H9 (cell line): Measurements from ENCODE around the gene SNAP47. TPM values are rescaled to one million over a fixed set of nuclear protein-coding genes. Genes with fewer than 3 reads are reported as not detected.
A peak's percentile ranks its signal among the peaks of the same experiment; 100 is the strongest.

Experiments
- DNase-seq: peaks from one replicate; pipeline ENCODE4 v3.0.0-alpha.2; 2017
- H2AFZ ChIP-seq: one replicate; pipeline ENCODE4 v1.6.1; 2013; ENCODE audit warnings: mild to moderate bottlenecking, low read length, control low read depth, moderate library complexity
- H2AK5ac ChIP-seq: 2 replicates; pipeline ENCODE4 v1.6.1; 2013; ENCODE audit warnings: low read length, control low read depth, mixed read lengths; ENCODE audit not compliant: insufficient read length
- H2BK120ac ChIP-seq: one replicate; pipeline ENCODE4 v1.6.1; 2013; ENCODE audit warnings: low read depth, mild to moderate bottlenecking, low read length, control low read depth, inconsistent platforms; ENCODE audit not compliant: poor library complexity, severe bottlenecking
- H2BK12ac ChIP-seq: 2 replicates; pipeline ENCODE4 v1.6.1; 2013; ENCODE audit warnings: low read length, control low read depth, mixed read lengths, low read depth; ENCODE audit not compliant: insufficient read length
- H2BK15ac ChIP-seq: 2 replicates; pipeline ENCODE4 v1.6.1; 2013; ENCODE audit warnings: low read depth, low read length, control low read depth
- H2BK20ac ChIP-seq: one replicate; pipeline ENCODE4 v1.6.1; 2013; ENCODE audit warnings: low read depth, mild to moderate bottlenecking, low read length, control low read depth, inconsistent platforms; ENCODE audit not compliant: poor library complexity, severe bottlenecking
- H2BK5ac ChIP-seq: 2 replicates; pipeline ENCODE4 v1.6.1; 2013; ENCODE audit warnings: low read length, control low read depth, mixed read lengths; ENCODE audit not compliant: insufficient read length
- H3K14ac ChIP-seq: 2 replicates; pipeline ENCODE4 v1.6.1; 2013; ENCODE audit warnings: low read length, control low read depth; ENCODE audit not compliant: insufficient read depth
- H3K18ac ChIP-seq: 2 replicates; pipeline ENCODE4 v1.6.1; 2013; ENCODE audit warnings: low read depth, mild to moderate bottlenecking, mixed read lengths, low read length, control low read depth; ENCODE audit not compliant: insufficient read length
- H3K23ac ChIP-seq: 2 replicates; pipeline ENCODE4 v1.6.1; 2013; ENCODE audit warnings: low read length, control low read depth, mixed read lengths, low read depth; ENCODE audit not compliant: insufficient read length
- H3K23me2 ChIP-seq: 2 replicates; pipeline ENCODE4 v1.6.1; 2013; ENCODE audit warnings: low read depth, mild to moderate bottlenecking, mixed read lengths, low read length, control low read depth; ENCODE audit not compliant: insufficient read length, poor library complexity, severe bottlenecking
- H3K27ac ChIP-seq: 2 replicates; pipeline ENCODE4 v1.5.1; 2013; ENCODE audit warnings: low read length, control low read depth, mixed read lengths, low read depth; ENCODE audit not compliant: insufficient read length
- H3K27me3 ChIP-seq: 2 replicates; pipeline ENCODE4 v1.6.1; 2013; ENCODE audit warnings: low read length, control low read depth, inconsistent platforms; ENCODE audit not compliant: insufficient read depth
- H3K4ac ChIP-seq: 2 replicates; pipeline ENCODE4 v1.6.1; 2013; ENCODE audit warnings: low read depth, mild to moderate bottlenecking, control low read depth, inconsistent platforms, low read length, moderate library complexity
- H3K4me1 ChIP-seq: 2 replicates; pipeline ENCODE4 v1.6.1; 2013; ENCODE audit warnings: low read length, control low read depth, inconsistent platforms; ENCODE audit not compliant: insufficient read depth
- H3K4me2 ChIP-seq: 2 replicates; pipeline ENCODE4 v1.6.1; 2013; ENCODE audit warnings: low read length, control low read depth, mixed read lengths; ENCODE audit not compliant: insufficient read length, insufficient read depth
- H3K56ac ChIP-seq: 2 replicates; pipeline ENCODE4 v1.6.1; 2013; ENCODE audit warnings: low read depth, mild to moderate bottlenecking, mixed read lengths, low read length, control low read depth; ENCODE audit not compliant: insufficient read length
- H3K79me1 ChIP-seq: 2 replicates; pipeline ENCODE4 v1.6.1; 2013; ENCODE audit warnings: low read depth, mild to moderate bottlenecking, moderate library complexity, low read length, control low read depth, inconsistent platforms; ENCODE audit not compliant: insufficient read depth, poor library complexity, severe bottlenecking
- H3K79me2 ChIP-seq: 2 replicates; pipeline ENCODE4 v1.6.1; 2013; ENCODE audit warnings: low read length, control low read depth, inconsistent platforms; ENCODE audit not compliant: insufficient read depth
- H3K9ac ChIP-seq: 2 replicates; pipeline ENCODE4 v1.6.1; 2013; ENCODE audit warnings: low read length, control low read depth, mixed read lengths; ENCODE audit not compliant: insufficient read length; ENCODE audit errors: extremely low read depth
- H3K9me3 ChIP-seq: one replicate; pipeline ENCODE4 v1.6.1; 2013; ENCODE audit warnings: low read depth, low read length, inconsistent platforms; ENCODE audit not compliant: control insufficient read depth
- H3T11ph ChIP-seq: one replicate; pipeline ENCODE4 v1.6.1; 2013; ENCODE audit warnings: mild to moderate bottlenecking, low read length, control low read depth, inconsistent platforms
- H4K20me1 ChIP-seq: one replicate; pipeline ENCODE4 v1.6.1; 2013; ENCODE audit not compliant: control insufficient read depth, insufficient read length, insufficient read depth
- H4K5ac ChIP-seq: 2 replicates; pipeline ENCODE4 v1.6.1; 2013; ENCODE audit warnings: low read depth, mild to moderate bottlenecking, mixed read lengths, low read length, control low read depth; ENCODE audit not compliant: insufficient read length
- H4K8ac ChIP-seq: replicated peaks from 2 replicates; pipeline ENCODE4 v1.6.1; 2013; ENCODE audit warnings: low read length, control low read depth, mixed read lengths, low read depth; ENCODE audit not compliant: insufficient read length
- H4K91ac ChIP-seq: 2 replicates; pipeline ENCODE4 v1.6.1; 2013; ENCODE audit warnings: low read depth, mild to moderate bottlenecking, moderate library complexity, mixed read lengths, low read length, control low read depth; ENCODE audit not compliant: insufficient read length
- H3K27ac Mint-ChIP-seq, 3 experiments: 2 replicates in 2 of 3; 3 replicates in 1 of 3; pipeline ENCODE4 v1.8.0; 2020 to 2021; ENCODE audit warnings: mixed read lengths in 3 of 3, mild to moderate bottlenecking in 1 of 3, moderate library complexity in 1 of 3
- H3K27me3 Mint-ChIP-seq: 2 replicates; pipeline ENCODE4 v1.8.0; 2021; ENCODE audit warnings: low read depth, mild to moderate bottlenecking, moderate library complexity, mixed read lengths
- H3K36me3 Mint-ChIP-seq, 3 experiments: 2 replicates in 2 of 3; 3 replicates in 1 of 3; pipeline ENCODE4 v1.8.0; 2020 to 2021; ENCODE audit warnings: low read depth in 3 of 3, mixed read lengths in 3 of 3; ENCODE audit not compliant: insufficient read depth in 1 of 3
- H3K4me1 Mint-ChIP-seq, 2 experiments: 2 replicates each; pipeline ENCODE4 v1.8.0; 2020; ENCODE audit warnings: mixed read lengths in 2 of 2
- H3K4me3 Mint-ChIP-seq, 2 experiments: 2 replicates in 1 of 2; 3 replicates in 1 of 2; pipeline ENCODE4 v1.8.0; 2020 to 2021; ENCODE audit warnings: mild to moderate bottlenecking in 2 of 2, mixed read lengths in 2 of 2, moderate library complexity in 1 of 2
- H3K9me3 Mint-ChIP-seq, 2 experiments: 2 replicates in 1 of 2; 3 replicates in 1 of 2; pipeline ENCODE4 v1.8.0; 2020; ENCODE audit warnings: mild to moderate bottlenecking in 2 of 2, mixed read lengths in 2 of 2, moderate library complexity in 1 of 2
- WGBS: extraction: QIAGEN DNeasy Blood & Tissue Kit; methylation state at CpG from one replicate; pipeline ENCODE4 v1.1.7; 2013; ENCODE audit warnings: missing lambda C conversion rate, low lambda C conversion rate, mixed read lengths; ENCODE audit not compliant: insufficient read length; ENCODE audit errors: extremely low coverage; 5-methylcytosine and 5-hydroxymethylcytosine counted together
- total RNA-seq: library from RNA; stranded (reverse); gene quantifications from 2 replicates; pipeline ENCODE4 v1.2.1, GENCODE V29; 2021
- TF ChIP-seq, protein P1 (sequence below): fragments of 200-600 bp; sonication (generic); conservative IDR thresholded peaks from 3 replicates; pipeline ENCODE4 v1.8.0; 2021; ENCODE audit warnings: antibody characterized with exemption, mild to moderate bottlenecking

The SNAP47 gene
- total RNA-seq, 1 experiment from 2014 or later, result 44.1 TPM

DNA sequence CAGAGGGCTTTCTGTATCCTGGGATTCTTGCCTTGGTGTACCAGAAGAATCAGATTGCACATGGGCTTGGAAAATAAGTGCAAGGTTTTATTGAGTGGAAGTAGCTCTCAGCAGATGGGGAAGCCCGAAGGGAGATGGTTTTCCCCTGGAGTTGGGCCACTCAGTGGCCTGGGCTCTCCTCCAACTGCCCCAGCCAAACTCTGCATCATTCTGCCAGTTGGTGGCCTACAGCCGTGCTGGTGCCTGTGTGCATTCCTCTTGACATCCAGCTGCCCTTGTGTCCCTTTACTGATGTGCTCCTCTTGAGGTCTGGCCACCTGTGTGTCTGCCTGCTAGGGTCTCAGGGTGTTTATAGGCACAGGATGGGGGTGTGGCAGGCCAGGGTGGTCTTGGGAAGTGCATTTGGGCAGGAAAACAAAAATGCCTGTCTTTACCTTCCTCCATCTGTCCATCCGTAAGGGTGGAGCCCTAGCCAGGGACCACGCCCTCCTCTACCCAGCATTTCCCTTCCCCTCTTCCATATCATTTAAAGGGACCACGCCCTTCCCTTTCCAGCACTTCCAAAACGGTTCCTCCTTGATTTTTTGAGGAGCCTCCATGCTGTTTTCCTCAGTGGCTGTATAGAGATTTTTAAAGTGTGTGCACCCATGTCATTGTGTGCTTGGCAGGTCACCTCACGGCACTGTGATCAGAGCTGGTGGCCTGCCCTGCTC, 18.9 kb downstream of the SNAP47 start:
- Histone ChIP-seq H3K18ac (no peak overlapping the region), H2AFZ (no peak overlapping the region), H3K4me1 (no peaks in the 10 kb centered on the region), H3K14ac (no peak overlapping the region), H3K9me3 (no peaks in the 10 kb centered on the region), H3K79me2 (peaks cover 2% of the 10 kb centered on the region; the same call in 1 of the 2 replicates), H3K27me3 (no peaks in the 10 kb centered on the region), H2BK12ac (no peak overlapping the region), H3K56ac (no peak overlapping the region), H3K9ac (no peak overlapping the region), H3T11ph (no peak overlapping the region), H4K20me1 (no peaks in the 10 kb centered on the region), H2BK120ac (no peak overlapping the region), H3K23ac (no peak overlapping the region), H2BK15ac (no peak overlapping the region), H4K91ac (no peak overlapping the region), H2BK5ac (no peak overlapping the region), H2AK5ac (no peak overlapping the region), H4K8ac (no peak overlapping the region), H3K4me2 (no peak overlapping the region), H3K23me2 (no peaks in the 10 kb centered on the region), H3K79me1 (peaks cover 4% of the 10 kb centered on the region), H4K5ac (no peak overlapping the region), H3K4ac (no peak overlapping the region), H2BK20ac (no peak overlapping the region), H3K27ac (no peak overlapping the region)
- no peak for DNase-seq
- Mint-ChIP-seq H3K9me3 (no peaks in the 10 kb centered on the region), H3K36me3 (peaks cover 13 to 35% (median 24%) of the 10 kb centered on the region in 3 experiments), H3K4me1 (peaks cover 0 to 7% of the 10 kb centered on the region in 2 experiments; a peak in 1 of 4 replicates), H3K4me3 (no peak overlapping the region), H3K27me3 (no peaks in the 10 kb centered on the region), H3K27ac (peak overlapping the region in 1 of 3 experiments; percentile 20; a peak in 3 of 7 replicates)
- TF ChIP-seq, protein P1, sequence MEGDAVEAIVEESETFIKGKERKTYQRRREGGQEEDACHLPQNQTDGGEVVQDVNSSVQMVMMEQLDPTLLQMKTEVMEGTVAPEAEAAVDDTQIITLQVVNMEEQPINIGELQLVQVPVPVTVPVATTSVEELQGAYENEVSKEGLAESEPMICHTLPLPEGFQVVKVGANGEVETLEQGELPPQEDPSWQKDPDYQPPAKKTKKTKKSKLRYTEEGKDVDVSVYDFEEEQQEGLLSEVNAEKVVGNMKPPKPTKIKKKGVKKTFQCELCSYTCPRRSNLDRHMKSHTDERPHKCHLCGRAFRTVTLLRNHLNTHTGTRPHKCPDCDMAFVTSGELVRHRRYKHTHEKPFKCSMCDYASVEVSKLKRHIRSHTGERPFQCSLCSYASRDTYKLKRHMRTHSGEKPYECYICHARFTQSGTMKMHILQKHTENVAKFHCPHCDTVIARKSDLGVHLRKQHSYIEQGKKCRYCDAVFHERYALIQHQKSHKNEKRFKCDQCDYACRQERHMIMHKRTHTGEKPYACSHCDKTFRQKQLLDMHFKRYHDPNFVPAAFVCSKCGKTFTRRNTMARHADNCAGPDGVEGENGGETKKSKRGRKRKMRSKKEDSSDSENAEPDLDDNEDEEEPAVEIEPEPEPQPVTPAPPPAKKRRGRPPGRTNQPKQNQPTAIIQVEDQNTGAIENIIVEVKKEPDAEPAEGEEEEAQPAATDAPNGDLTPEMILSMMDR, result no peak
- no CpG with 5 or more reads among the region's 7 CpGs for WGBS
